PC-3 (cell line): ENCODE results near the gene SNRNP25. TPM values are rescaled to one million over a fixed set of nuclear protein-coding genes. Genes with fewer than 3 reads are reported as not detected.

Experiments used
- ATAC-seq: fragments of 200-7000 bp; cut with Tn5 transposase; 2 replicates; pipeline ENCODE4 v1.9.1; 2020; ENCODE audit warnings: mild to moderate bottlenecking, moderate library complexity
- BruUV-seq: library from RNA; stranded (reverse); fragments of 400-500 nt; replicated peaks from 2 replicates; lab custom pipeline; 2021; lab: Mats Ljungman, UMichigan
- CTCF ChIA-PET: fragments of 300-600 bp; sonication (Branson Sonifier 250); formaldehyde crosslinking; loops from one replicate; lab custom pipeline; 2022; ENCODE audit warnings: antibody characterized with exemption; lab: Charles Lee
- POLR2A ChIA-PET: fragments of 300-600 bp; sonication (Branson Sonifier 250); formaldehyde crosslinking; loops from one replicate; lab custom pipeline; 2022; ENCODE audit warnings: antibody characterized with exemption; ENCODE audit not compliant: unreplicated experiment; lab: Charles Lee
- DNase-seq: peaks from one replicate; pipeline ENCODE4 v3.0.0-alpha.2; 2015
- H2AFZ ChIP-seq: fragments of 300-600 bp; sonication (generic); 2 replicates; pipeline ENCODE4 v1.6.0; 2016; ENCODE audit warnings: antibody characterized with exemption, low read length
- H3F3A ChIP-seq: fragments of 300-600 bp; sonication (generic); one replicate; pipeline ENCODE4 v1.6.0; 2017; ENCODE audit warnings: antibody characterized with exemption, low read length, control low read depth, mild to moderate bottlenecking; ENCODE audit not compliant: unreplicated experiment
- H3K27ac ChIP-seq: fragments of 300-600 bp; sonication (generic); 2 replicates; pipeline ENCODE4 v1.5.1; 2016; ENCODE audit warnings: mild to moderate bottlenecking, low read length
- H3K27me3 ChIP-seq: fragments of 300-600 bp; sonication (generic); 2 replicates; pipeline ENCODE4 v1.6.1; 2016; ENCODE audit warnings: low read length, mixed read lengths
- H3K36me3 ChIP-seq: fragments of 300-600 bp; sonication (generic); 2 replicates; pipeline ENCODE4 v1.6.1; 2016; ENCODE audit warnings: low read depth, mixed run types, low read length, mixed read lengths
- H3K4me1 ChIP-seq: fragments of 300-600 bp; sonication (generic); 2 replicates; pipeline ENCODE4 v1.5.1; 2016; ENCODE audit warnings: low read length; ENCODE audit not compliant: insufficient read depth
- H3K4me2 ChIP-seq: fragments of 300-600 bp; sonication (generic); 2 replicates; pipeline ENCODE4 v1.6.0; 2016; ENCODE audit warnings: low read length
- H3K4me3 ChIP-seq: fragments of 300-600 bp; sonication (generic); 2 replicates; pipeline ENCODE4 v1.5.1; 2016; ENCODE audit warnings: mild to moderate bottlenecking, low read length, mixed read lengths
- H3K79me2 ChIP-seq: fragments of 300-600 bp; sonication (generic); 2 replicates; pipeline ENCODE4 v1.6.1; 2017; ENCODE audit warnings: low read length, mixed read lengths
- H3K9ac ChIP-seq: fragments of 300-600 bp; sonication (generic); 2 replicates; pipeline ENCODE4 v1.6.0; 2016; ENCODE audit warnings: mild to moderate bottlenecking, low read length
- H3K9me2 ChIP-seq: fragments of 300-600 bp; sonication (generic); replicated peaks from 2 replicates; pipeline ENCODE4 v1.6.1; 2016; ENCODE audit warnings: mixed run types, low read length, mixed read lengths
- H3K9me3 ChIP-seq: fragments of 300-600 bp; sonication (generic); 2 replicates; pipeline ENCODE4 v1.6.1; 2016; ENCODE audit warnings: low read length, mixed read lengths
- H4K20me1 ChIP-seq: fragments of 300-600 bp; sonication (generic); 2 replicates; pipeline ENCODE4 v1.6.1; 2016; ENCODE audit warnings: low read length, mixed read lengths
- CTCF ChIP-seq: fragments of 300-600 bp; sonication (generic); conservative IDR thresholded peaks from 2 replicates; pipeline ENCODE4 v1.5.1; 2017; ENCODE audit warnings: antibody characterized with exemption, low read depth, mild to moderate bottlenecking, low read length
- EZH2 ChIP-seq: fragments of 300-600 bp; sonication (generic); IDR thresholded peaks from one replicate; pipeline ENCODE4 v1.6.1; 2017; ENCODE audit warnings: antibody characterized with exemption, mild to moderate bottlenecking, low read length; ENCODE audit not compliant: unreplicated experiment
- EZH2phosphoT487 ChIP-seq: fragments of 300-600 bp; sonication (generic); IDR thresholded peaks from 2 replicates; pipeline ENCODE4 v1.6.1; 2018; ENCODE audit warnings: mild to moderate bottlenecking, antibody characterized with exemption, low read length, borderline replicate concordance
- intact Hi-C: fragments of 100-400 bp; cut with micrococcal nuclease; formaldehyde crosslinking; loops from 2 replicates; pipeline ENCODE4 v1.9.0; 2023
- total RNA-seq: library from RNA; depleted of rRNA; stranded (reverse); fragments of >200 nt; gene quantifications from 2 replicates; pipeline ENCODE4 v1.2.3, GENCODE V29; 2014

The SNRNP25 gene
- total RNA-seq, 1 experiment from 2014 or later, result 45.8 TPM

DNA sequence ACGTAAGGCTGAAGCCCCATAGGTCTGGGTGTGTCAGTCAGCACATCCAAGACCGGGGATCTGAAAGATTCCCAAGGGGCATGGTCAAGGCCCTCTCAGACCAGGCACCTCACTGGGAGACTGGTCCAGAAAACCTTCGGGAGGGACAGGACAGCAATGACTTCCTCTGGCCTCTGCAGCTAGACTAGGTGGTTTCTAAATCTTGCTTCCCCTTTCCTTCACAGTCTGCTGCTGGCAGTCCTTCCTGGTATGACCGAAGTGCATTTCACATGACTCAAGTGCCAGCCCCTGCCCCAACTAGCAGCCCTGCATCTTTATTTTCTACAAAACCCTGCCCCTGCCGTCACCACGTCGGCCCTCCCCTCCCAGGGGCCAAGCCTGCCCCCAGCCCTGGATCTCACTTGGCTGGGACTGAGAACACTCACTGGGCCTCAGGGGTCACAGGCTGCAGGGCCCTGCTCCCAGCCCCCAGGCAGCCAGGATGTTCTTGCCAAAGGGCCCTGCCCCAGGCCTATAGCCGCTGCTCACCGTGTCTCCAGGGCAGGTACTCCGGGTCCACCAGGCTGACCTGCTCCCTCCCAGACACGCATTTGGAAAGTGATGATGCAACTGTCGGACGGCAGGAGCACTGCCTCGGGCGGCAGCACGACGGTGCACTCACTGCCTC, 18.5 kb upstream of the SNRNP25 start:
- DNase-seq, result no peak
- Histone ChIP-seq H3K4me1 (peaks cover 5% of the 10 kb centered on the region; the same call in 1 of the 2 replicates), H3K9me2 (no peaks in the 10 kb centered on the region), H3K4me2 (no peak overlapping the region), H2AFZ (no peak overlapping the region), H4K20me1 (no peaks in the 10 kb centered on the region), H3K27me3 (no peaks in the 10 kb centered on the region), H3K79me2 (no peaks in the 10 kb centered on the region), H3K4me3 (no peak overlapping the region), H3F3A (no peaks in the 10 kb centered on the region), H3K27ac (no peak overlapping the region), H3K36me3 (no peaks in the 10 kb centered on the region), H3K9me3 (no peaks in the 10 kb centered on the region), H3K9ac (no peak overlapping the region)
- BruUV-seq, result no TSS peak
- POLR2A ChIA-PET, result no interaction called here
- CTCF ChIA-PET, result no interaction called here
- TF ChIP-seq CTCF, result no peak
- TF ChIP-seq EZH2, result no peak
- TF ChIP-seq EZH2phosphoT487, result no peak
- ATAC-seq, result no peak
- intact Hi-C loops, result no loop called here

DNA sequence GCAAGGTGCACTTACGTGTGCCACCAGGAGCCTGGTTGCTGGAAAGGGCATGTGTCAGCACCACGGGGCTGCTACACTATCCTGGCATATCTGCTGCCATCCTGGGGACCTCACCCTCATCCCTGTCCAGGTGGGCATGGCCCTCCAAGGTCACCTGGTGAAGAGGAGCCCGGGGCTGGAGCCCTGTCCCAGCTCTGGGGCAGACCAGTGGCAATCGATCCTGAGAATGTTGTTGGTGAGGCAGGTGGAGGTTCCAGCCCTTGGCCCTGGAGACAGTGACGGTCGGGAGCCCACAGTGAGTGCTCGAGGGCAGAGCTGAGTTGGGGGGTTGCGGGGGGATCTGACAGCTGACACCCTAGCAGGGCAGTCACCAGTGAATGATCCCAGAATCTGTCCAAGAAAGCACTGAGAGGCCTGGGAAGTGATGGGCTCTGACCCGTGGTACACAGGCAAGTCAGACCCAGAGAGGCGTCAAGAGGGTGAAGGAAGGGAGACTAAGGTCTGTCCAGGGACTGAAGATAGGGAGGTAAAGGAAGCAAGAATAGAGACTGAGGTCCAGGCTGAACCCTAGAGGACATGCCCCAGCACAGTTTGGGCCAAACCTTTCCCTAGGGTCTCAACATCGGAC, 17.8 kb upstream of the SNRNP25 start:
- Histone ChIP-seq H3K79me2 (no peaks in the 10 kb centered on the region), H3K4me1 (peaks cover 5% of the 10 kb centered on the region; the same call in 1 of the 2 replicates), H4K20me1 (no peaks in the 10 kb centered on the region), H2AFZ (no peak overlapping the region), H3K4me2 (no peak overlapping the region), H3K4me3 (no peak overlapping the region), H3K27me3 (no peaks in the 10 kb centered on the region), H3K9ac (no peak overlapping the region), H3K36me3 (no peaks in the 10 kb centered on the region), H3K27ac (no peak overlapping the region), H3K9me2 (no peaks in the 10 kb centered on the region), H3K9me3 (no peaks in the 10 kb centered on the region), H3F3A (no peaks in the 10 kb centered on the region)
- BruUV-seq, result no TSS peak
- CTCF ChIA-PET, result no interaction called here
- TF ChIP-seq EZH2phosphoT487 (no peak), CTCF (no peak), EZH2 (no peak)
- DNase-seq (no peak), ATAC-seq (no peak)
- intact Hi-C loops, result no loop called here
- POLR2A ChIA-PET, result no interaction called here

GRCh38 chr16:36336-36984, 17.2 kb upstream of the SNRNP25 start:
- Histone ChIP-seq H3K9ac (no peak overlapping the region), H3K4me1 (peaks cover 5% of the 10 kb centered on the region; the same call in 1 of the 2 replicates), H2AFZ (no peak overlapping the region), H3K79me2 (no peaks in the 10 kb centered on the region), H3K27me3 (no peaks in the 10 kb centered on the region), H3K4me2 (no peak overlapping the region), H3F3A (no peaks in the 10 kb centered on the region), H4K20me1 (no peaks in the 10 kb centered on the region), H3K4me3 (no peak overlapping the region), H3K36me3 (no peaks in the 10 kb centered on the region), H3K27ac (no peak overlapping the region), H3K9me2 (no peaks in the 10 kb centered on the region), H3K9me3 (no peaks in the 10 kb centered on the region)
- ATAC-seq (no peak), DNase-seq (no peak)
- BruUV-seq, result no TSS peak
- no peak for TF ChIP-seq EZH2
- no peak for TF ChIP-seq EZH2phosphoT487
- no peak for TF ChIP-seq CTCF
- intact Hi-C loops, result no loop called here
- POLR2A ChIA-PET, result no interaction called here
- CTCF ChIA-PET, result no interaction called here
